ENCODE data around the gene KAT2A.

Gene KAT2A

DNA sequence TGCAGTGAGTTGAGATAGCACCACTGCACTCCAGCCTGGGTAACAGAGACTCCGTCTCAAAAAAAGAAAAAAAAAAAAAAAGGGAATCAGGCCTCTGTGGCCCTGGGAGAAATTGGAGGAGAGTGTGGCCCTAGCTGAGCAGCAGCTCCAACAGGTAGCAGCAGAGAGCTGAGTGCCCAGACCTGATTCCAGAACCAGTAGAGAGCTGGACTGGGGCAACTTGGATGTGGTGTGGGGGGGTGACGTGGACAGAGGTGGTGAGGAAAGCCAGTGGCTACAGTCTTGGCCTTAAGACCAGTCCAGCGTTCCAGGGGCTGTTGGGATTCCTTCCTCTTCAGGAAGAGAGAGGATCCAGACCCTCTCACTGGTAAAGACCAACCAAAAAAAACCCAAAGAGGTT, 3.1 kb upstream of the KAT2A start (continued):
- no peak for TF ChIP-seq ZNF555 (tag by site-specific recombination; conservative IDR thresholded peaks at IDR 0.05)
- TF ChIP-seq, protein P1, sequence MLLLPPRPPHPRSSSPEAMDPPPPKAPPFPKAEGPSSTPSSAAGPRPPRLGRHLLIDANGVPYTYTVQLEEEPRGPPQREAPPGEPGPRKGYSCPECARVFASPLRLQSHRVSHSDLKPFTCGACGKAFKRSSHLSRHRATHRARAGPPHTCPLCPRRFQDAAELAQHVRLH (tag by site-specific recombination; IDR thresholded peaks at IDR 0.05) = no peak
- TF ChIP-seq, protein P2, sequence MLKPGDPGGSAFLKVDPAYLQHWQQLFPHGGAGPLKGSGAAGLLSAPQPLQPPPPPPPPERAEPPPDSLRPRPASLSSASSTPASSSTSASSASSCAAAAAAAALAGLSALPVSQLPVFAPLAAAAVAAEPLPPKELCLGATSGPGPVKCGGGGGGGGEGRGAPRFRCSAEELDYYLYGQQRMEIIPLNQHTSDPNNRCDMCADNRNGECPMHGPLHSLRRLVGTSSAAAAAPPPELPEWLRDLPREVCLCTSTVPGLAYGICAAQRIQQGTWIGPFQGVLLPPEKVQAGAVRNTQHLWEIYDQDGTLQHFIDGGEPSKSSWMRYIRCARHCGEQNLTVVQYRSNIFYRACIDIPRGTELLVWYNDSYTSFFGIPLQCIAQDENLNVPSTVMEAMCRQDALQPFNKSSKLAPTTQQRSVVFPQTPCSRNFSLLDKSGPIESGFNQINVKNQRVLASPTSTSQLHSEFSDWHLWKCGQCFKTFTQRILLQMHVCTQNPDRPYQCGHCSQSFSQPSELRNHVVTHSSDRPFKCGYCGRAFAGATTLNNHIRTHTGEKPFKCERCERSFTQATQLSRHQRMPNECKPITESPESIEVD (tag by site-specific recombination; IDR thresholded peaks at IDR 0.05) = no peak
- no peak for TF ChIP-seq ZNF549 (tag by site-specific recombination; IDR thresholded peaks at IDR 0.05)
- TF ChIP-seq, protein P3, sequence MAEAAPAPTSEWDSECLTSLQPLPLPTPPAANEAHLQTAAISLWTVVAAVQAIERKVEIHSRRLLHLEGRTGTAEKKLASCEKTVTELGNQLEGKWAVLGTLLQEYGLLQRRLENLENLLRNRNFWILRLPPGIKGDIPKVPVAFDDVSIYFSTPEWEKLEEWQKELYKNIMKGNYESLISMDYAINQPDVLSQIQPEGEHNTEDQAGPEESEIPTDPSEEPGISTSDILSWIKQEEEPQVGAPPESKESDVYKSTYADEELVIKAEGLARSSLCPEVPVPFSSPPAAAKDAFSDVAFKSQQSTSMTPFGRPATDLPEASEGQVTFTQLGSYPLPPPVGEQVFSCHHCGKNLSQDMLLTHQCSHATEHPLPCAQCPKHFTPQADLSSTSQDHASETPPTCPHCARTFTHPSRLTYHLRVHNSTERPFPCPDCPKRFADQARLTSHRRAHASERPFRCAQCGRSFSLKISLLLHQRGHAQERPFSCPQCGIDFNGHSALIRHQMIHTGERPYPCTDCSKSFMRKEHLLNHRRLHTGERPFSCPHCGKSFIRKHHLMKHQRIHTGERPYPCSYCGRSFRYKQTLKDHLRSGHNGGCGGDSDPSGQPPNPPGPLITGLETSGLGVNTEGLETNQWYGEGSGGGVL (tag by site-specific recombination; IDR thresholded peaks at IDR 0.05) = no peak
- TF ChIP-seq ZNF354C (tag by site-specific recombination; IDR thresholded peaks at IDR 0.05; ENCODE audit: borderline replicate concordance, low read depth) = no peak
- no peak for TF ChIP-seq ZNF701 (tag by site-specific recombination; IDR thresholded peaks at IDR 0.05)
- TF ChIP-seq ZFP37 (tag by site-specific recombination; IDR thresholded peaks at IDR 0.05) = no peak
- no peak for TF ChIP-seq ZNF560 (tag by site-specific recombination; IDR thresholded peaks at IDR 0.05; ENCODE audit: borderline replicate concordance)
- no peak for TF ChIP-seq GLI2 (tag by site-specific recombination; IDR thresholded peaks at IDR 0.05; ENCODE audit: borderline replicate concordance, low read depth)
- TF ChIP-seq, protein P4, sequence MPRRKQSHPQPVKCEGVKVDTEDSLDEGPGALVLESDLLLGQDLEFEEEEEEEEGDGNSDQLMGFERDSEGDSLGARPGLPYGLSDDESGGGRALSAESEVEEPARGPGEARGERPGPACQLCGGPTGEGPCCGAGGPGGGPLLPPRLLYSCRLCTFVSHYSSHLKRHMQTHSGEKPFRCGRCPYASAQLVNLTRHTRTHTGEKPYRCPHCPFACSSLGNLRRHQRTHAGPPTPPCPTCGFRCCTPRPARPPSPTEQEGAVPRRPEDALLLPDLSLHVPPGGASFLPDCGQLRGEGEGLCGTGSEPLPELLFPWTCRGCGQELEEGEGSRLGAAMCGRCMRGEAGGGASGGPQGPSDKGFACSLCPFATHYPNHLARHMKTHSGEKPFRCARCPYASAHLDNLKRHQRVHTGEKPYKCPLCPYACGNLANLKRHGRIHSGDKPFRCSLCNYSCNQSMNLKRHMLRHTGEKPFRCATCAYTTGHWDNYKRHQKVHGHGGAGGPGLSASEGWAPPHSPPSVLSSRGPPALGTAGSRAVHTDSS (tag by site-specific recombination; IDR thresholded peaks at IDR 0.05) = no peak
- no peak for TF ChIP-seq ZNF571 (tag by site-specific recombination; IDR thresholded peaks at IDR 0.05)

DNA sequence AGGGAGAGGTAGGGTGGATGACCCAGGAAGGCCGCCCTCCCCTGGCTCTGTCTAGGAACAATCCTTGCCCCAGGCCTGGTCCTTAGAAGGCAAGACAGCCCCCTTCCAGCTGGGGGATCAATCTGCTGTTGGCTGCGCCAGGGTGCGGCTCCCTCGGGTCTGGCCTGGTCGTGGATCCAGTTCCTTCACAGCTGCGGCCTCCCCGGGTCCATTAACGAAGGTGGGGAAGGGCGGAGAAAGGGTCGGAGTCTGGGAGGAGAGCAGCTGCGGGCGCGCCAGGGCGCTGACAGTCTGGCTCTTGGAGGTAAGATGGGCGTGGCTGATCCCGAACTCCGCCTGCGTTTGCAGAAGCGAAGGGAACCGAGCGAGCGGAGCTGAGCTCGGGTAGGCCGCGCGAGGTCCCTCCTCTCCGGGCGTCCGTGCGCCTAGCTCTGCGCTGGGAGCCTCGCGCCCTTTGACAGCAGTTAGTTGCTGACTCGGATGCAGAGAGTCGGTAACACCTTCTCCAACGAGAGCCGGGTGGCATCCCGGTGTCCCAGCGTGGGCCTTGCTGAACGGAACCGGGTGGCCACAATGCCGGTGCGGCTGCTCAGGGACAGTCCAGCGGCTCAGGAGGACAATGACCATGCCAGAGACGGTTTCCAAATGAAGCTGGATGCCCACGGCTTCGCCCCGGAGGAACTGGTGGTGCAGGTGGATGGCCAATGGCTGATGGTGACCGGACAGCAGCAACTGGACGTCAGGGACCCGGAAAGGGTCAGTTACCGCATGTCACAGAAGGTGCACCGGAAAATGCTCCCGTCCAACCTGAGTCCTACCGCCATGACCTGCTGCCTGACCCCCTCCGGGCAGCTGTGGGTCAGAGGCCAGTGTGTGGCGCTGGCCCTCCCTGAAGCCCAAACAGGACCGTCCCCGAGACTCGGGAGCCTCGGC, 1.5 kb upstream of the KAT2A start, which contains the start of gene HSPB9:
HSPB9 (plus strand) TSS at position 434 of the 933 bp plus-strand sequence; CDS start at position 481, 47 bp downstream.
- no peak within 1 kb of the TSS for H3K4me3 ChIP-seq (ENCODE audit: low read depth, low read length)
- ChIA-PET POLR2A (interaction anchor here (1.6 to 1.8 kb wide), 2 partner anchors 30 to 105 kb away, joined by 4 to 6 read pairs; partner anchors contain the start of gene DNAJC7), CTCF (interaction anchor here (0.6 to 17.1 kb wide), 5 partner anchors 13 to 698 kb away, joined by 3 to 260 read pairs (median 4); partner anchors contain the start of genes DNAJC7 and NKIRAS2)
- TF ChIP-seq BCL11A (tag by site-specific recombination; IDR thresholded peaks at IDR 0.05; ENCODE audit: low read depth) = 0 out of 2 replicates have a peak, but pooled peaks have one; percentile 41
- no peak for TF ChIP-seq MZF1 (tag by site-specific recombination; IDR thresholded peaks at IDR 0.05; ENCODE audit: borderline replicate concordance)
- no peak for TF ChIP-seq ZNF560 (tag by site-specific recombination; IDR thresholded peaks at IDR 0.05; ENCODE audit: borderline replicate concordance)
- TF ChIP-seq ZNF624 (tag by site-specific recombination; IDR thresholded peaks at IDR 0.05) = no peak
- TF ChIP-seq, protein P5, sequence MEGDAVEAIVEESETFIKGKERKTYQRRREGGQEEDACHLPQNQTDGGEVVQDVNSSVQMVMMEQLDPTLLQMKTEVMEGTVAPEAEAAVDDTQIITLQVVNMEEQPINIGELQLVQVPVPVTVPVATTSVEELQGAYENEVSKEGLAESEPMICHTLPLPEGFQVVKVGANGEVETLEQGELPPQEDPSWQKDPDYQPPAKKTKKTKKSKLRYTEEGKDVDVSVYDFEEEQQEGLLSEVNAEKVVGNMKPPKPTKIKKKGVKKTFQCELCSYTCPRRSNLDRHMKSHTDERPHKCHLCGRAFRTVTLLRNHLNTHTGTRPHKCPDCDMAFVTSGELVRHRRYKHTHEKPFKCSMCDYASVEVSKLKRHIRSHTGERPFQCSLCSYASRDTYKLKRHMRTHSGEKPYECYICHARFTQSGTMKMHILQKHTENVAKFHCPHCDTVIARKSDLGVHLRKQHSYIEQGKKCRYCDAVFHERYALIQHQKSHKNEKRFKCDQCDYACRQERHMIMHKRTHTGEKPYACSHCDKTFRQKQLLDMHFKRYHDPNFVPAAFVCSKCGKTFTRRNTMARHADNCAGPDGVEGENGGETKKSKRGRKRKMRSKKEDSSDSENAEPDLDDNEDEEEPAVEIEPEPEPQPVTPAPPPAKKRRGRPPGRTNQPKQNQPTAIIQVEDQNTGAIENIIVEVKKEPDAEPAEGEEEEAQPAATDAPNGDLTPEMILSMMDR (tag by site-specific recombination; IDR thresholded peaks at IDR 0.05) = no peak
- TF ChIP-seq BCL11B (tag by site-specific recombination; IDR thresholded peaks at IDR 0.05; ENCODE audit: low read depth) = peak; percentile 46; the same call in 1 of the 2 replicates
- peak; percentile 43; the same call in 1 of the 2 replicates for TF ChIP-seq KLF1 (tag by site-specific recombination; IDR thresholded peaks at IDR 0.05)
- H3K4me1 ChIP-seq (ENCODE audit: control insufficient read depth, insufficient read depth, low read length) = peaks cover 4% of the 10 kb centered on the region; the same call in 1 of the 2 replicates
- peaks cover 31 to 62% of the 10 kb centered on the region in 2 experiments for H3K36me3 ChIP-seq (ENCODE audit: control insufficient read depth in 2 of 2, insufficient read depth in 1 of 2, low read length in 2 of 2)
- H3K9me3 ChIP-seq (ENCODE audit: control insufficient read depth, insufficient read depth, low read depth, low read length) = no peaks in the 10 kb centered on the region
- no peak within 1 kb of the TSS for H3K27ac ChIP-seq (ENCODE audit: extremely low read depth, low read depth, low read length)
